Measurements from ENCODE around the gene MAP4K4. TPM values are rescaled to one million over a fixed set of nuclear protein-coding genes. Genes with fewer than 3 reads are reported as not detected.

Gene MAP4K4
- polyA plus RNA-seq, 1 experiment = 158 TPM

DNA sequence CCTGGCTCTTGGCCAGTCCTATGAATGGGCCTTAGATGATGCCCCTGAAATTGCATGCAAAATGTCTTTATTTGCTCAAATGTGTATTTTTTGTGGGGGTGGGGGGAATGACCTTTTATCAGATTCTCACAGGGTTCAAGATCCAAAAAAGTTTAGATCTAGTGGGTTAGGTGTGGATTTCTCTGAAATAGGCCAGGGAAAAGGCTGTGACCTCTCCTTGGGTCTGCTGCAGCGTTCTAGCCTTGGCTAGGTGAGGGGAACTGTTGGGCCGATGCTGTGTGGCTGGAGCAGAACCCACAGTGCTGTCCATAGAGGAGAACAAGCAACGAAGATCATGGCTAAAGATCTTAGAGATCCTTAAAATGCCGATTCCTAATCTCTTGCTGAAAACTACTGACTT lies 163.9 kb downstream of the MAP4K4 start:
- TF ChIP-seq, protein P1, sequence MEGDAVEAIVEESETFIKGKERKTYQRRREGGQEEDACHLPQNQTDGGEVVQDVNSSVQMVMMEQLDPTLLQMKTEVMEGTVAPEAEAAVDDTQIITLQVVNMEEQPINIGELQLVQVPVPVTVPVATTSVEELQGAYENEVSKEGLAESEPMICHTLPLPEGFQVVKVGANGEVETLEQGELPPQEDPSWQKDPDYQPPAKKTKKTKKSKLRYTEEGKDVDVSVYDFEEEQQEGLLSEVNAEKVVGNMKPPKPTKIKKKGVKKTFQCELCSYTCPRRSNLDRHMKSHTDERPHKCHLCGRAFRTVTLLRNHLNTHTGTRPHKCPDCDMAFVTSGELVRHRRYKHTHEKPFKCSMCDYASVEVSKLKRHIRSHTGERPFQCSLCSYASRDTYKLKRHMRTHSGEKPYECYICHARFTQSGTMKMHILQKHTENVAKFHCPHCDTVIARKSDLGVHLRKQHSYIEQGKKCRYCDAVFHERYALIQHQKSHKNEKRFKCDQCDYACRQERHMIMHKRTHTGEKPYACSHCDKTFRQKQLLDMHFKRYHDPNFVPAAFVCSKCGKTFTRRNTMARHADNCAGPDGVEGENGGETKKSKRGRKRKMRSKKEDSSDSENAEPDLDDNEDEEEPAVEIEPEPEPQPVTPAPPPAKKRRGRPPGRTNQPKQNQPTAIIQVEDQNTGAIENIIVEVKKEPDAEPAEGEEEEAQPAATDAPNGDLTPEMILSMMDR (IDR thresholded peaks at IDR 0.05; ENCODE audit: low read depth, low read length) = no peak
- CTCF ChIA-PET = no interaction called here

DNA sequence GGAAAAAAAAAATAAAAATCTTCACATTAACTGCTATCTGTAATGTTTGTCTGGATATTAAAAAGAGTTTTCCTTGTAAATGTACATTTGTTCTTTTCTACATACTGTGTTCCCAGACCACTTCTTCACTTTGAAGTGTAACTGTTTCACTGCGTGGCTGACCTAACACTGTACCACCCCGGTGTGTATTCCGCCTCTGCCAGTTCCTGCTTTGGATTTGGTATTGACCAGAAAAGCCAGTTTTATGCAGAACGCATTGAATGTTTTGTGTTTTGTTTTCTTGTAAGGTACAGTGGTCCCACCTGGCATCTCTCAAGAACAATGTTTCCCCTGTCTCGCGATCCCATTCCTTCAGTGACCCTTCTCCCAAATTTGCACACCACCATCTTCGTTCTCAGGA lies 166.0 kb downstream of the MAP4K4 start:
- ChIA-PET CTCF (interaction anchor here (1.2 kb wide), 1 partner anchor 20 kb away, joined by 4 read pairs; no protein-coding TSS in a partner anchor), POLR2A (interaction anchor here (0.6 kb wide), 1 partner anchor 103 kb away, joined by 5 read pairs; no protein-coding TSS in a partner anchor)
- no peak for DNase-seq (ENCODE audit: low read depth, low spot score)
- H3K27me3 ChIP-seq (ENCODE audit: control insufficient read depth, insufficient read depth, low read length) = no peaks in the 10 kb centered on the region
- TF ChIP-seq, protein P1 (IDR thresholded peaks at IDR 0.05; ENCODE audit: low read depth, low read length) = no peak
- H3K4me3 ChIP-seq (ENCODE audit: low read depth, low read length) = no peak overlapping the region
- H3K27ac ChIP-seq (ENCODE audit: low read depth, low read length) = no peak overlapping the region
- H3K9me3 ChIP-seq (ENCODE audit: control insufficient read depth, insufficient read depth, low read length) = no peaks in the 10 kb centered on the region

More for the DNA sequence above, 163.9 kb downstream of the MAP4K4 start:
- no peak for DNase-seq (ENCODE audit: low read depth, low spot score)
- POLR2A ChIA-PET = no interaction called here
- no peaks in the 10 kb centered on the region for H3K27me3 ChIP-seq (ENCODE audit: control insufficient read depth, insufficient read depth, low read length)
- H3K27ac ChIP-seq (ENCODE audit: low read depth, low read length) = no peak overlapping the region
- H3K9me3 ChIP-seq (ENCODE audit: control insufficient read depth, insufficient read depth, low read length) = no peaks in the 10 kb centered on the region
- H3K4me3 ChIP-seq (ENCODE audit: low read depth, low read length) = no peak overlapping the region

DNA sequence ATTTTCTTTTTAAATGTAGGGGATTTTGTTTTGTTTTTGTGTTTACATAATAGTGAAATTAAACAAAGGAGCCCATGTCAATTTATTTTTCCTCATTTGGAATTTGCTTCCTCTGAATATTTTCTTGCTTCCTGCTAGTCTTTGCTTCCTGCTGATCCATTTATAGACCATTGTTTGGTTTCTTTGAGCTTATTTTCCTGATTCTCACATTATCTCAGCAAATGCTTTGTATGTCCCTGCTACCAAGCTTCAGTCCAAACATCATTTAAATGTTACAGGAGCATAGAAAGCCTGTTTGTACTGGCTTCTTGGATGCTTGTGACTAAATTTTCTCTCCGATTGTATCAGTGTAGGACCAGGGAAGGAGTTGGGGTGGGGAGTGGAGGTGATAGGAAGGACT lies 166.9 kb downstream of the MAP4K4 start:
- Histone ChIP-seq H3K4me3 (ENCODE audit: low read depth, low read length) (no peak overlapping the region), H3K27me3 (ENCODE audit: control insufficient read depth, insufficient read depth, low read length) (no peaks in the 10 kb centered on the region), H3K27ac (ENCODE audit: low read depth, low read length) (no peak overlapping the region), H3K9me3 (ENCODE audit: control insufficient read depth, insufficient read depth, low read length) (no peaks in the 10 kb centered on the region)
- POLR2A ChIA-PET = interaction anchor here (0.6 kb wide), 1 partner anchor 104 kb away, joined by 5 read pairs; no protein-coding TSS in a partner anchor
- DNase-seq (ENCODE audit: low read depth, low spot score) = no peak
- CTCF ChIA-PET = interaction anchor here (0.8 to 1.3 kb wide), 3 partner anchors 20 to 522 kb away, joined by 3 to 4 read pairs (median 3); no protein-coding TSS in a partner anchor
- TF ChIP-seq, protein P1 (IDR thresholded peaks at IDR 0.05; ENCODE audit: low read depth, low read length) = no peak

DNA sequence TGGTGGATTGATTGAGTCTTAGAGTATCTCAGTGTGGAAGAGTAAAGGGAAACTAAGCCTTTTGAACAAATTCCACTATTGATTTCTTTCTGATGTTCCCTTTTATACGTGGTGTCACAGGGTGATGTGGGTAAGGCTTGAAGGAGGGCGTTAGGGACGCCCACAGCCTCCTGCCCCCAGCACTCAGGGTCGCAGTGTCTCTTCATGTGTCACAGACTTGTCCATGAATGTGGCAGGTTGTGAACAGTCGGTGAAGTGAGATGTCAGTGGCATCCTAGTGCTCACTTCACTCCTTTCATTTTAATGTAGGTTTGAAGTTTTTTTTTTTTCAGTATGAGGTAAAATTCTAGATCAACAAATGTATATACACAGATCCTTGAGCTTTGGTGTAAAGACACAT lies 171.0 kb downstream of the MAP4K4 start:
- Histone ChIP-seq H3K27me3 (ENCODE audit: control insufficient read depth, insufficient read depth, low read length) (no peaks in the 10 kb centered on the region), H3K4me3 (ENCODE audit: low read depth, low read length) (no peak overlapping the region), H3K9me3 (ENCODE audit: control insufficient read depth, insufficient read depth, low read length) (no peaks in the 10 kb centered on the region), H3K27ac (ENCODE audit: low read depth, low read length) (no peak overlapping the region)
- TF ChIP-seq, protein P1 (IDR thresholded peaks at IDR 0.05; ENCODE audit: low read depth, low read length) = no peak
- CTCF ChIA-PET = interaction anchor here (0.7 to 2.2 kb wide), 5 partner anchors 16 to 518 kb away, joined by 3 to 14 read pairs (median 3); no protein-coding TSS in a partner anchor
- POLR2A ChIA-PET = no interaction called here
- no peak for DNase-seq (ENCODE audit: low read depth, low spot score)

DNA sequence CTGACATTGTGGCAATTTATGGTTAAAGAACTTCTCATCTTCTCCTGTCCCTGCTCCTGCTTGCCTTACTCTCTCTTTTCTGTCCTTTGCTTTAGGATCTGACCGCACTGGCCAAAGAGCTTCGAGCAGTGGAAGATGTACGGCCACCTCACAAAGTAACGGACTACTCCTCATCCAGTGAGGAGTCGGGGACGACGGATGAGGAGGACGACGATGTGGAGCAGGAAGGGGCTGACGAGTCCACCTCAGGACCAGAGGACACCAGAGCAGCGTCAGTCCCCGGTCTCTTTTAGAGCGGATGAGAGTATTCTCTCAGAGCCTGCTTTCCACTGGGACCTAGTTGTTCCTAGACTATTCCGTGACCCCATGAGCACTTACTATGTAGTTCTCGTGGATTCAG lies 172.0 kb downstream of the MAP4K4 start:
- DNase-seq (ENCODE audit: low read depth, low spot score) = no peak
- TF ChIP-seq, protein P1 (IDR thresholded peaks at IDR 0.05; ENCODE audit: low read depth, low read length) = no peak
- ChIA-PET CTCF (interaction anchor here (2.2 kb wide), 1 partner anchor 15 kb away, joined by 14 read pairs; no protein-coding TSS in a partner anchor), POLR2A (no interaction called here)
- no peaks in the 10 kb centered on the region for H3K9me3 ChIP-seq (ENCODE audit: control insufficient read depth, insufficient read depth, low read length)
- no peaks in the 10 kb centered on the region for H3K27me3 ChIP-seq (ENCODE audit: control insufficient read depth, insufficient read depth, low read length)
- no peak overlapping the region for H3K27ac ChIP-seq (ENCODE audit: low read depth, low read length)
- no peak overlapping the region for H3K4me3 ChIP-seq (ENCODE audit: low read depth, low read length)

All from AG04450 (cell line).